Kidney tubule cell (primary cell): ENCODE results near the gene BTBD19.

Experiments
- DNase-seq: peaks from one replicate; pipeline ENCODE4 v3.0.0-alpha.2; 2018; ENCODE audit warnings: low spot score

Gene BTBD19

GRCh38 chr1:44857446-44857845 is 49.1 kb downstream of the BTBD19 start:
- DNase-seq: no peak

GRCh38 chr1:44860331-44860730 is 52.0 kb downstream of the BTBD19 start:
- no peak for DNase-seq

GRCh38 chr1:44860891-44861425 is 52.6 kb downstream of the BTBD19 start:
- no peak for DNase-seq

- DNase-seq: no peak
Observed at GRCh38 chr1:44862829-44863401, 54.6 kb downstream of the BTBD19 start.
